Esophagus muscularis mucosa (tissue), 3 donors: ENCODE data around the gene ACP3.

Experiments used
- CTCF ChIP-seq, 3 experiments: fragments of 200-600 bp in 2 of 3; fragments of 450-650 bp in 1 of 3; sonication (generic) in 2 of 3; IDR thresholded peaks; one replicate each; pipeline ENCODE4 v1.5.1; 2017 to 2019; ENCODE audit warnings: antibody characterized with exemption in 3 of 3, mild to moderate bottlenecking in 2 of 3, moderate library complexity in 1 of 3
- POLR2AphosphoS5 ChIP-seq, 2 donors: sonication (generic); formaldehyde crosslinking; IDR thresholded peaks; one replicate each; pipeline ENCODE4 v1.6.1; 2017; ENCODE audit warnings: antibody characterized with exemption in 2 of 2

GRCh38 chr3:132343018-132343612, 25.9 kb downstream of the ACP3 start:
- TF ChIP-seq CTCF (IDR thresholded peaks at IDR 0.05) = peak; percentile 72 to 76 (median 75)
- no peak for TF ChIP-seq POLR2AphosphoS5 (IDR thresholded peaks at IDR 0.05)
